ENCODE measurements around the gene EEF2KMT. TPM values are rescaled to one million over a fixed set of nuclear protein-coding genes. Genes with fewer than 3 reads are reported as not detected.
"Not testable (repeated sequence)": the region's sequence is repeated elsewhere in the genome, so short reads cannot be mapped to it uniquely, and the experiment has no call there.

EEF2KMT gene
- total and polyA plus RNA-seq, 2 of the 8 experiments (the other 6 are each of a cell fraction or from before 2014, with no cell fraction given), result 35.8 to 37.0 TPM

- H2AK5ac ChIP-seq (ENCODE audit: low read depth, low read length); H3K23me2 ChIP-seq (ENCODE audit: low read depth, low read length); H4K8ac ChIP-seq (ENCODE audit: extremely low read depth, insufficient read depth, low read length); FAIRE-seq; H2BK15ac ChIP-seq (ENCODE audit: low read length); H2AFZ ChIP-seq (ENCODE audit: low read length); H3K4me2 ChIP-seq (ENCODE audit: insufficient read depth in 1 of 2, low read depth in 2 of 2, low read length in 2 of 2); H3K79me2 ChIP-seq (ENCODE audit: control insufficient read depth in 1 of 2, insufficient read depth in 2 of 2, low read length in 2 of 2); H3K27ac ChIP-seq (ENCODE audit: low read depth, low read length); H2BK12ac ChIP-seq (ENCODE audit: low read depth, low read length); H3K23ac ChIP-seq (ENCODE audit: insufficient read length); H3K14ac ChIP-seq (ENCODE audit: insufficient read length); H2BK20ac ChIP-seq (ENCODE audit: low read length); H4K20me1 ChIP-seq (replicated peaks in 1 of 2; ENCODE audit: control insufficient read depth in 1 of 2, insufficient read depth in 2 of 2, low read length in 2 of 2); H4K91ac ChIP-seq (replicated peaks; ENCODE audit: insufficient read length, low read length); H3K4ac ChIP-seq (replicated peaks; ENCODE audit: insufficient read length, low read depth, low read length); H2BK120ac ChIP-seq (replicated peaks; ENCODE audit: low read depth, low read length); H3K56ac ChIP-seq (replicated peaks; ENCODE audit: insufficient read length, low read depth, low read length); H4K5ac ChIP-seq (ENCODE audit: insufficient read length, low read depth, low read length); H3K27me3 ChIP-seq (replicated peaks in 1 of 4; ENCODE audit: control insufficient read depth in 3 of 4, extremely low read depth in 1 of 4, insufficient read depth in 3 of 4, low read length in 3 of 4); H3K36me3 ChIP-seq (ENCODE audit: control insufficient read depth in 2 of 4, insufficient read depth in 4 of 4, low read length in 3 of 4); H3K79me1 ChIP-seq (ENCODE audit: low read depth, low read length); DNase-seq (ENCODE audit: low read depth in 1 of 2, low spot score in 2 of 2); H3K4me3 ChIP-seq (ENCODE audit: extremely low read depth in 1 of 4, insufficient read depth in 2 of 4, low read depth in 3 of 4, low read length in 4 of 4); H3K9me3 ChIP-seq (ENCODE audit: insufficient read depth in 2 of 2, low read depth in 1 of 2, low read length in 1 of 2); H3K9ac ChIP-seq (replicated peaks in 1 of 4; ENCODE audit: extremely low read depth in 1 of 4, low read depth in 3 of 4, low read length in 3 of 4): not testable (repeated sequence)
- Histone ChIP-seq H2BK5ac (ENCODE audit: low read depth, low read length) (peak overlapping the region; percentile 44; the same call in 1 of the 2 replicates), H3K18ac (ENCODE audit: extremely low read depth, low read length) (0 out of 2 replicates have a peak overlapping the region, but pooled peaks have one; percentile 16), H3K4me1 (replicated peaks in 1 of 4; ENCODE audit: control insufficient read depth in 3 of 4, insufficient read depth in 4 of 4, low read length in 3 of 4) (peaks cover 3 to 12% (median 6%) of the 10 kb centered on the region in 4 experiments; a peak in 6 of 7 replicates)
- WGBS, 2 experiments (ENCODE audit: extremely low coverage in 1 of 2, insufficient coverage in 1 of 2, insufficient read length in 1 of 2, insufficient replicate concordance in 2 of 2, low coverage in 1 of 2, low lambda C conversion rate in 2 of 2, missing lambda C conversion rate in 1 of 2), result 60% methylated on average over 13 of the region's 13 CpGs; no CpG with 5 or more reads in 1 of the 2 experiments
- TF ChIP-seq RAD21 (IDR thresholded peaks at IDR 0.05 in 1 of 2, conservative IDR thresholded peaks at IDR 0.05 in 1 of 2; ENCODE audit: low read depth in 2 of 2, low read length in 2 of 2) (peak; percentile 49 to 60), CTCF (IDR thresholded peaks at IDR 0.05; ENCODE audit: control extremely low read depth in 1 of 3, insufficient read depth in 1 of 3, low read depth in 1 of 3, low read length in 3 of 3) (peak in 2 of 3 experiments; percentile 27 to 32; a peak in 2 of 4 replicates)
- ChIA-PET POLR2A (ENCODE audit: partially characterized antibody) (interaction anchor here (2.0 kb wide), 1 partner anchor 17 kb away, joined by 4 read pairs; no protein-coding TSS in a partner anchor), CTCF (ENCODE audit: partially characterized antibody) (interaction anchor here (0.6 to 1.7 kb wide), 10 partner anchors 9 to 307 kb away, joined by 3 to 9 read pairs (median 4); no protein-coding TSS in a partner anchor)
Observed at GRCh38 chr16:5132915-5133600, 35.5 kb upstream of the EEF2KMT start.

Measured in H1 (cell line).